Activated CD4-positive, alpha-beta T cell treated with anti-CD3 and anti-CD28 coated beads, Interleukin-2, amount 50 U/mL, for 4 hours (primary cell): ENCODE data around the gene GNRH2.
"Not testable (repeated sequence)": the region's sequence is repeated elsewhere in the genome, so short reads cannot be mapped to it uniquely, and the experiment has no call there.

Source experiments
- DNase-seq, 2 experiments: peaks; one replicate each; pipeline ENCODE4 v3.0.0-alpha.2; 2020

The GNRH2 gene, protein sequence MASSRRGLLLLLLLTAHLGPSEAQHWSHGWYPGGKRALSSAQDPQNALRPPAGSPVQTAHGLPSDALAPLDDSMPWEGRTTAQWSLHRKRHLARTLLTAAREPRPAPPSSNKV

DNA sequence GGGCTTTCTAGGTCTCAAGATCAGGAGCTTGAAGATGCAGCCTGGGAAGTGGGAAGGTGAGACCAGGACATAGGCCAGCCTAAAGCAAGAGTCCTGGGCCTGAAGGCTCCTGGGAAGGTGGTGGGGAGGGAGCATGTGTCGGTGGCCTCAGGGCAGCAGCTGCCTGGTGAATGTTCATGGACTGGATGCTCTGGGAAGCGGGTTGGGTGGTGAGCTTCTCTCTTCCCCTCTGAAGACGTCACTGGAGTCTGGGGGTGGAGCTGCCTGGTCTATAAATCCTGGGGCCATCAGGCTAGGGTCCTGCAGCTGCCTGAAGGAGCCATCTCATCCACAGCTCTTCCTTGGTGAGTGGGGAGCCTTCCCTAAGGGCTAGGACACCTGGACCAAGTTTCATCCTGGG is at the start of gene GNRH2:
GNRH2 (plus strand) TSS at position 301 of the 400 bp plus-strand sequence. CDS start 793 bp downstream, outside the sequence.
- DNase-seq, result no peak

DNA sequence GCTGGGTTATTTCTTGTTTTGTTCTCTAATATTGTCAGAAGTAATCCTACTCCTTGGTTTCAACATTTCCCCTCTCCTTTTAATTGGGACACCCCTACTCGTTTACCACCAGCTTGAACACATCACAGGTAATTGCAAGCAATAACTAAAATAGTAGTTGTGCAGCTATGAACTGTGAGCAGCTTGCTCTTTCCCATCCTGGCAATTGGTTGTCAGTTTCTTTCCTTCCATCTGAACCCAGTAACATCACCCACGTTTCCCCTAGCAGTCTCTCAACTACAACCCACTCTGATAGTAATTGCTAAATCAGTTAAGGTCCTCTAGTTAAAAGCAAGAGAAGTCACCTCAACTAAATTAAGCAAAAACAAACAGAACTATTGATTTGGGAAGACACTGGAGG is 47.6 kb upstream of the GNRH2 start:
- no peak for DNase-seq

DNA sequence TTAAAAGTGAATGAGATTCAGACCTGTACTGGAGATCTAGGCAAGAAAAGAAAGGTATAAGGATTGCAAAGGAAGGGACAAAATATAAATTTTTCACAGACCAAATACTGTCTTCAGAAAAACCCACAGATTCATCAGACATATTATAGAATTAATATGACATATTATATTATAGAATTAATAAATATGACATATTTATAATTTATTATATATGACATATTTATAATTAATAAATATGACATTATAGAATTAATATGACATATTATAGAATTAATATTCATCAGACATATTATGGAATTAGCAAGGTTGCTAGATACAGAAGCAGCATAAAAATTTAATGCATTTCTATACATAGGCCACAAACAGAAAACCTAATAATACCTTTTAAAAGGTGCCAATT is 44.7 kb upstream of the GNRH2 start:
- DNase-seq, result no peak

DNA sequence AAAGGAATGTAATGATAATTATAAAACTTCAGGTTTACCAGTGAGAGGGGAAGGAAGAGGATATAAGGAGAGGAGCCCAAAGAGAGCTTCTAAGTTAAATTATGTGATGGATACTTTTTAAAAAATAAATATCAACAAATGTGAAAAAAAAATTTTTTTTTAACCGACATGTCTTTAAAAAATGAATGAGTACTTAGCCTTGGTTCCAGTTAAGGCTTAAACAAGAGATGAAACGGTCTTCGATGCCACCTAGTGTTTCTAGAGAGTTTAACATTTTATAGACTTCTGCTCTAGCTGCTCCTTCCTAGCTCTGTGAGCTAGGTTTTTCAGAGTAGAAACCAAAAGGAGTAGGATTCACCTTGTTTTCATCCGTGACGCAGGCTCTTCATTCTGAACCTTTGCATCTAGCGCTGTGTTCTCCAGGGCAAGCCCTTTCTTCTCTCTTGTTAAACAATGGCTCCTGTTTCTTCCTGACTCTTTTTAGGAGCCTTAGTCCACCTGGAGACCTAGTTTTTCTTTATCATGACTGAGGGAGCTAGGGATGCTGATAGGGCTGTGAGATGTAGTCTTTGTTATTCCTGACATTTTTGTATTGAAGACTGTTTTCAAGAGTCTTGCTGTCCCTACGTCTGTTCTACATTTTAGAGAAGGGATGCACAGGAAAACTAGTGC is 42.4 kb upstream of the GNRH2 start:
- no peak for DNase-seq

DNA sequence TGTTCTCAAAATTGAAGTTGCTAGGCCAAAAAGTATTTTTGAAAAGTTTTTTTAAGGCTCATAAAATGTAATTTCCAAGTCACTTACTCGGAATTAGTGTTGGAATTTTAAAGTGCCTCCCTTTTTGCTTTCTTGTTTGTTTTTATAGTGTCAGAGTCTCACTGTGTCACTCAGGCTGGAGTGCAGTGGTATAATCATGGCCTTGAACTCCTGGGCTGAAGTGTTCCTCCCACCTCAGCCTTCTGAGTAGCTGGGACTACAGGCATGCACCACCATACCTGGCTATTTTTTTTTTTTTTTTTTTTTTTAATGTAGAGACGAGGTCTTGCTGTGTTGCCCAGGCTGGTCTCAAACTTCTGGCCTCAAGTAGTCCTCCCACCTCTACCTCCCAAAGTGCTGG is 40.0 kb upstream of the GNRH2 start:
- DNase-seq, result no peak

DNA sequence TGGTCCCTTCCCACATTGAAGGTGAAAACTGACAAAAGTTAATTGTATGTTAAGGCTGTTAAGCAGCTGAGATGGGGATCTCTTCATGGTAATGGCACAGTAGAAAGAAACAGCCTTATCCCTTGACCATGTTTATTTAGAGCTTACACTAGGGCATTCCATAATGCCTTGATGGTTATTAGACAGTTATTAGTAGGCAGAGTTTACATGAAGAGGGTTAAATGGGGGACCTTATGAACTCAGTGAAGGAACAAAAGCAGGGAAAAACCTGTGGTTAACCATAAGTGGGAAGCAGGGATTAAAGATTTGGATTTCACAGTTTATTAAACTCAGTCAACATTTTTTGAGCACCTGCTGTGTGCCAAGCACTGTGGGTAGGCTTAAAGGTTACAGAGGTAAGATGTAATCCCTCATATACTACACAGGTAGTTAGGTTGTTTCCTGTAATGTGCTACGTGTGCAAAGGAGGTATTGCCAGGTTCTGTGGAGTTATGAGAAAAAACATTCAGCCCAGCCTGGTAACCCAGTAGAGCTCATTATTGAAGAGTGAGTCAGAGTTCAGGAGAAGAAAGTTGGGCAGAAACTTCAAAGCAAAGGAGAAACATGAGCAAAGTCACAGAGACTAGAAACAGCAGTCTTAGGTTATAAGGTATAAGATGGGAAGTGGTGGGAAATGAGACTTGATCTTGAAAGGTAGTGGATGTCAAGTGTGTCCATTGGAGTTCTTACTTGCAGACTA is 32.3 kb upstream of the GNRH2 start:
- no peak for DNase-seq

DNA sequence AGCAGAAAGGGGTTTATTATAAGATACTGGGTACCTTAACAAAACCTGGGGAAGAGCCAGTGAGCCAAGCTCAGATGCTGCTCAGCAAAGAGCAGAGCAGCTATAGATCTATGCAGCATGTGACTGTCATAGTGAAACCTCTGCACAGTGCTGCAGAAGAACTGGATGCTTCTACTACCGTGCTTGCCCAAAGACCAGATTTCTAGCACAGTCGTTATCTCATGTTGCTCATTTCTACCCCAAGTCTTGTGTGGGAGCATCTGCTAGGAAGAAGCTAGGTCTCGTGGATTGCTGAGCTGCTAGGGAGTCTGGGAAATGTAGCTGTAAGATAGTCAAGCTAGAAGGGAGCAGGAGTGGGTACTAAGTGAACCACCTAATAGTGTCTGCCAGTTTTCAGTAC is 31.7 kb upstream of the GNRH2 start:
- DNase-seq, result no peak

DNA sequence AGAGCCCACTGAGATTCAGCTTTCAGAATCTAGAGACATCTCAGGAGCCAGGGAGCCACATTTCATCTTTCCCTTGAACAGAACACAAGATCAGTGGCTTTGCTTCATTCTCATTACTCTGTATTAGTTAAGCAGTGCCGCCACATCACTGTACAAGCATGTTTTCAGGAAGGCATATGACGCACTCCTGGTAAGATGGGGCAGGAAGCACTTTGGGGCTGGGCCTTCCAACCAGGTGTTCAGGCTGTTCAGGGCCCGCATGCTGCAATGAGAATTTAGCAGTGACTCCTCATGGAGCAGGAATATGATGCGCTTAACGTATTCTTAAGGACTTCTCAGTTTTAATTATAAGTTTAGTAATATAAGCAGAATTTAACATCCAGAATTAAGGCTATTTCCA is 29.7 kb upstream of the GNRH2 start:
- DNase-seq, result no peak

DNA sequence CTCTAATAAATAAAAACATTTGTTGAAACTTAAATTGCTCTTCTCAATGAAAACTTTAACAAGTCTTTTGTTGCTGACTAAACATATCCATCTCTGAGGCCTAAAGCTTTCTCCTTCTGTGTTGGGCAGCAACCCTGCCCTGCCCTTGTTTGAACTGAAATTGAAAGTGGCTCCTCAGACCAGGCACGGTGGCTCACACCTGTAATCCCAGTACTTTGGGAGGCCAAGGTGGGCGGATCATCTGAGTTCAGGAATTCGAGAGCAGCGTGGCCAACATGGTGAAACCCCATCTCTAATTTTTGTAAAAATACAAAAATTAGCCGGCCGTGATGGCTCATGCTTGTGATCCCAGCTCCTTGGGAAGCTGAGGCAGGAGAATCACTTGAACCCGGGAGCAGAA is 29.2 kb upstream of the GNRH2 start:
- no peak for DNase-seq

DNA sequence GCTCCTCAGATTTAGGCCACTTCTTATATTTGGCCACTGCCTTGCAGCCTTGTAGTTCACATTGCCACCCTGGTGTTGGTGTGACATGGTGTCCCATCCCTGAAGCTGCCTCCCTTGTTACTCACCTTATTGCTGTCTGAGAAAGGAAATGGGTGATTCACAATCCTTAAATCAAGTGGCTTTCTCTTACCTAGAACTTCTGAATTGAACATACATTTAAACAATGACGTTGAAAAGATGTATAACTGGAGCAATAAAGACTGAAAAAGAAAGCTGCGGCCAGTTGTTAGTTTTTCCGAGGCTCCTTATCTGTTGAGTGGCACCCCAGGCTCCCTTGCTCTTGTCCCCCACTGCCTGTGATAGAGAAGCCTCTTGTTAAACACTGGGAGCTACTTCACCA is 28.8 kb upstream of the GNRH2 start:
- no peak for DNase-seq

DNA sequence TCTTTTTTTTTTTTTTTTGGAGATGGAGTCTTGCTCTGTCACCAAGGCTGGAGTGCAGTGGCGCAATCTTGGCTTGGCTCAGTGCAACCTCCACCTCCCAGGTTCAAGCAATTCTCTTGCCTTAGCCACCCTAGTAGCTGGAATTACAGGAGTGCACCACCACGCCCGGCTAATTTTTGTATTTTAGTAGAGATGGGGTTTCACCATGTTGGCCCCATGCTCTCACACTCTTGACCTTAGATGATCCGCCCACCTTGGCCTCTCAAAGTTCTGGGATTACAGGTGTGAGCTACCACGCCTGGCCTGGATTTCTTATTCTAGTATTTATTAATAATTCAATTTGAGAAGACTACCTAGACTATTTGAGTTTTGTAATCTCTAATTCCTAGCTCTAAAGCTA is 28.1 kb upstream of the GNRH2 start:
- DNase-seq, result not testable (repeated sequence)

DNA sequence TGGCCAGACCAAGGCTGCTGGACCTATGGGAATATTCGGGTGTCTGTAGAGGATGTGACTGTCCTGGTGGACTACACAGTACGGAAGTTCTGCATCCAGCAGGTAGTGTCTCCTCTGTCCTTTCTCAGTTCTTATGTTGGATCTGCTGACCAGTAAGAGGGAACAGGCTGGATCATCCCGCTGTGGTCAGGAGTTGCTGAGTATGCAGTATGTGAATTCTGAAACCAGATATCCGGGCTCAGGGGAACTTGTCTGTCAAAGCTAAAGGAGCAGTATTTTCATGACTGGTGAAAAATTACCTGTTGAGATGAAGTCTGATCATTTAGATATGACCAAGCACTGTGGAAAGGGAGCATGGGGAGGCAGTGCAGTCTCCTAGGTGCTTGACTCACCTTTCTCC is 22.1 kb upstream of the GNRH2 start:
- DNase-seq, result no peak

DNA sequence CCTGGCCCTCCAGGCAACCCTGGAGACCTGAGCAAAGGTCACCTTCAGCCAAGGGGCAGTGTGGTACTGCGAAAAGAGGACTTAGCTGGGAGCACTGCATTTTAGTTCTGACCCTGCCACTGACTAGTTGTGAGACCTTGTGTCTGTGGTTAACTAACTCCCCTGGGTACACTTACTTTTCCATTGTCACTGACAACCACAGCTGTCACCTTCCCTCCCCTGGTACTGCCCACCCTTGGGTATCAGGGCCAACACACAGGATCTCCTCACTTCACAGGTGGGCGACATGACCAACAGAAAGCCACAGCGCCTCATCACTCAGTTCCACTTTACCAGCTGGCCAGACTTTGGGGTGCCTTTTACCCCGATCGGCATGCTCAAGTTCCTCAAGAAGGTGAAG is 21.6 kb upstream of the GNRH2 start:
- DNase-seq, result no peak

DNA sequence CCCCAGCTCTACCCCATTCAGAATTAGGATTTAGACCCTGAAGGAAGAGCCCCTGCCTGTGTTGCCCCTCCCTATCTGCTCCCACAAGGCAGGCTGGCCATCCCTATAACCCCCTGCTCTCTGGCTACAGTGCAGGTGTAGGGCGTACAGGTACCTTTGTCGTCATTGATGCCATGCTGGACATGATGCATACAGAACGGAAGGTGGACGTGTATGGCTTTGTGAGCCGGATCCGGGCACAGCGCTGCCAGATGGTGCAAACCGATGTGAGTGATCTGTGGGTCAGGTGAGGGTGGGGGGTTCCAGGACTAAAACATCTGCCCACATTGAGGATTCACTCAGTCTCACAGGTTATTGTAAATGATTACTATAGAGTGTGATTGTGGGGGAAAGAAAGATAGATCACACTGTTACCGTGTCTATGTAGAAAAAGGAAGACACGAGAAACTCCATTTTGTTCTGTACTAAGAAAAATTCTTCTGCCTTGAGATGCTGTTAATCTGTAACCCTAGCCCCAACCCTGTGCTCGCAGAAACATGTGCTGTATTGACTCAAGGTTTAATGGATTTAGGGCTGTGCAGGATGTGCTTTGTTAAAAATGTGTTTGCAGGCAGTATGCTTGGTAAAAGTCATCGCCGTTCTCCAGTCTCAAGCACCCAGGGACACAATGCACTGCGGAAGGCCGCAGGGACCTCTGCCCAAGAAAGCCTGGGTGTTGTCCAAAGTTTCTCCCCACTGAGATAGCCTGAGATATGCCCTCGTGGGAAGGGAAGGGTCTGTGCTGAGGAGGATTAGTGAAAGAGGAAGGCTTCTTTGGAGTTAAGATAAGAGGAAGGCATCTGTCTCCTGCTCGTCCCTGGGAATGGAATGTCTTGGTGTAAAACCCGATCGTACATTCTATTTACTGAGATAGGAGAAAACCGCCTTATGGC is 20.6 kb upstream of the GNRH2 start:
- DNase-seq, result not testable (repeated sequence)

DNA sequence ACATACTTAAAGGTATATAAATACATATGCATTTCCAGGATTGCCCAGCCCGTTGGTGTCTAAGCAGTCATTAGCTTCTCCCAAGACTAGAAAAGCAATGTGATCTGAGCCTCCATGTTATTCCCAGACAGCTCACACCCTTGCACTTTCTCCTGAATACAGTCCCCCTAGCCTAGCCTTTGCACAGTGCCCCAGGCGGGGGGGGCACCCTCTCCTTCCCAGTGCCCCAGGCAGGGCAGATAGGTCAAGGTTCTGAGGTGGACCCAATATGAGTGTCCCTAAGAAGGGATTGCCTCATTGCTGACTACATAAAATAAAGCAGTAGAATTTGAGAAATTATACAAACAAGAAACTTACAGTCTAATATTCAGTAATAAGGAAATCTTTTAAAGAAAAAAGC is 15.4 kb upstream of the GNRH2 start:
- DNase-seq, result no peak

DNA sequence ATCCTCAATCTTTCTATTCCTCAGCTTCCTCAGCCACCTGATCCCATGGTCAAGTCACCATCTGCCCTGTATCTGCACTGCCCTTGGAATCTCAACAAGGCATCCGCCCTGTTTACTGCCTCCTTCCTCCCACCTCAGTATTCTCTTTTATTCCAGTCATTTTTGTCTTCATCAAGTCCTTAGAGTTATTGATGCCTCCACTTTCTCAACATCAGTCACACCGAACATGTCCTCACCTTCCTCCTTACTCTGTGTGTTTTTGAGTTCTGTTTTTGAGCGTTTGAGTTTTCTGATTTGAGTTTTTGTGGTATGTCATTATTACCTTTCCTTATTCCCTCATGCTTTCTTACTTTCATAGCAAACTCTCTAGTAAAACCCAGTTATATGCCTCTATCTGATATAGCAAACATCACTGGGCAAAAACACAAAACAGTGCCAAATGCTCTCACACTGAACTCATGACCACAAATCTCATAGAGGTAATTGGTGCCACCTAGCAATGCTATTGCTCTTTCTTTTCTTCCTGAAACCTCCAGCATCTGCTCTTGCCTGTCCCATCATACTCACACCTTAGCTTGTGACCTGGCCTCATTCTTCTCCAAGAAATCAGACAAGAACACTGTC is 11.8 kb upstream of the GNRH2 start:
- no peak for DNase-seq

DNA sequence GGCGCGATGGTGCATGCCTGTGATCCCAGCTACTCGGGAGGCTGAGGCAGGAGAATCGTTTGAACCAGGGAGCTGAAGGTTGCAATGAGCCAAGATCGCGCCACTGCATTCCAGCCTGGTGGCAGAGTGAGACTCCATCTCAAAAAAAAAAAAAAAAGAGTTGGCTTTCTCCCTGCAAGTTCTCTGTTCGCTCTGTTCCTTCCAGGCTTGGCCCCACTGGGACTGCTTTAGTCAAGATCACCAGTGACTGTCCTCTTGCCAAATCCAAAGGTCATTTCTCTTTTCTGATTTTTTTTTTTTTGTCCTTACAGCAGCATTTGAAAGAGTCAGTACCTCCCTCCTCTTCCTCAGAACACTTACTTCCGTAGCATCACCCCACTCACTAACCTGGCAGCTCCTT is 10.8 kb upstream of the GNRH2 start:
- no peak for DNase-seq

DNA sequence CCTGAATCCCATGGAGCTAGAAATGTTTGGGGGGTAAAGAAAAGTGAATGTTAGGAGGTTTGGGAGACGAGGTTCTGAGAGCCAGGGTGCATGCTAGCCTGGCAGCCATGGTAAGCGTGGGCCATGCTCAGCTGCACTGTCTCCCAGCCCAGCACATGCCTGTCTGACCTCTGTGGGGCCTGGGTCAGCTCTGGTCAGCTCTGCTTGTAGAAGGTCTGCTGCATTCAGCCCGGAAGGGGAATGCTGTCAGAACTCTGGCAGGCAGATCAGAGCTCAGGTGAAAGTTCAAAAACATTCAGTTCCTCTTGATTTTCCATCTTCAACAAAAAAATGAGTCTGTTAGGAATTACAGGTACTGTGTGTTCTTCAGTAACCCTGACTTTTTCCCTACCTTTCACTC is 5.8 kb upstream of the GNRH2 start:
- no peak for DNase-seq

DNA sequence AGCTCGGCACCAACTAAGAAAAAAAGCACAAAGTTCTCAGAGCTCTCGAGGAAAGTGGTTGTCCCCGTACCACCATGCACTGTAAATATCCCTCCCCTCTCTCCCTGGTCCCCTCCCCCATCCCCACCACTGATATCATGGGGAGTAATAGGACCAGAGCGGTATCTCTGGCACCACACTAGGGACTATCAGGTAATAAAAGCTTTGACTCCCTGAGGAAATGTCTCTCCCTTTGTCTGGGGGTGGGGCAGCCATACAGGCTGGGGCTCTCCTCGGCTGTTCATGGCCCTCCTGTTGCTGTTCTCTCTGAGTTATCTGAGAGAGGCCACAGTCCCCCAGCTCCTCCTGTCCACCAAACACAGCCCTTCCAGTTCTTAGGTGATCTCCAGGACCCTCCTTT is 5.0 kb upstream of the GNRH2 start:
- DNase-seq, result no peak

DNA sequence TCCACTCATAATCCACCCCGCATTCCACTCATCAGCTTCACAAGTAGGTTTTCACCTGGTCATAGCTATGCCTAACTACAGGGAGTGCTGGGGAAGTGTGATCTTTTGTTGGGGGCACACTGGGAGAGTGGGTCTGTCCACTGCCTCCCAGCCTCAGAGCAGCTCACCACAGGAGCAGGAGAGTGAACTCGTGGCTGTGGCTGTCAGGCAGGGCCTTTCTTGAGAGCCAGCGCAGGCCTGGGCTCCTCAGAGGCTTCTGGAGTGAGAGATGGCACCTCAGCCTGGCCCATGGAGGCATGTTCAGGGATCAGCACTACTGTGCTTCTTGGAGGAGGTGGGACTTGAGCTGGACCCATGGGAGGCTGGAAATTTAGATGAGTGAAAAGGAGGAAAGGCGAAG is 4.0 kb upstream of the GNRH2 start:
- DNase-seq, result no peak

DNA sequence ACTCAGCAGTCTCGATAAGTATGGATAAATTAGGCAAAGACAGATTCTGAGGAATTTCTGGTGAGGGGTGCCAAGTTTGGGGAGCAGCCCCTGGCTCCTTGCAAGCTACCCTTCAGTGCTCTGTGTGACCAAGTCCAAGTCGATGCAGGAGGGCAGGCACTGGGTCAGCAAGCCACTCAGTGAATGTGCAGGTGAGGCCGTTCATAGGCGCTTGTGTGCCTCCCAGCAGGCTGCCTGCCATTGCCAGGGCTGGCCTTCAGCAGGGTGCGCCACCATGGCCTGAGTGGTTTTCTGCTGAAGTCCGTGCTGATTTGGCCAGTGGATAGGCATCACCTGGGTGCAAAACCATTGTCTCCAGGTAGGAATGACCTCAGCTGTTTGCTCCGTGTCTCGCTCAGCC is 3.3 kb upstream of the GNRH2 start:
- no peak for DNase-seq

DNA sequence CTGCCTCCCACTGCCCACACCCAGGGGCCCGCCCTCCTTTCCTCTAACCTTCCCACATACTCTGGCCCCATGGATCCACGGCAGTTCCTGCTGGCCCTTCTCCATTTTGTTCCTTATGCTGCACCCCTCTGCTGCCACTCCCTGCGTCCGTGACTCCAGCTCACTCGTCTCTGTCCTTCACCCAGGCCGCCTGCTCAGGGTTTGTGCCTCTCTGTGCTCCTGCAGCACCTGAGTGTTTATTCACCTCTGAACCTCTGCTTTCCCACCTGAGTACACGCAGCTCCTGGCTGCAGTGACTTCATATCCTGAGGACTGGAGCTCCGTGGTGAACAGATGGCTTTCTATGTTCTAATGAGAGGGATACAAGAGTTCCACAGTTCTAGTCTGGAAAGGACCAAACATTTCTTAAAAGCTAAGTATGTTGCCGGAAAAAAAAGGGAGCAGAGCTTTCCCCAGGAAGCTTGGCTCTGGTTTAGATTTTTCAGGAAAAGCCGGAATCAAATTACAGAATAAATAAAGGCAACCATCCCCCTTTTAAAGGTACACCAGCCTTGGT is 1.5 kb upstream of the GNRH2 start:
- DNase-seq, result no peak

DNA sequence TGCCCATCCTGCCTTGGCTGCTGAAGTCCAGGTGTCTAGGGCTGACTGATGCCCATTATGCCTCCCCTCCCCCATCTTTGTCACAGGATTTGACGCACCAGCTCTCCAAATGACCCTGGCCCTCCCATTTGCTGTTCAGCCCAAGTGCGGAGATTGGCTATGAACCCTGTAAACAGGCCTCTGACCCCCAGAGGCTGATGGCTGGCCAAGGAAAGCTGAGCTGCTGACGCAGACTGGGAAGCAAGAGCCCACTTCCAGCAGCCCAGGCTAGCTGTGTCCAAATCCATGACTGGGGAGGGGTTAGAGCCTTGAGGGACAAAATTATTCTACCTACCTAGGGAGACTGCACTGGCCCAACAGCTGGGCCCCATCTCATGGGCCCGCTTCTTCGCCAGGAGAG is 797 bp upstream of the GNRH2 start:
- no peak for DNase-seq
